Mesodermal cell (in vitro differentiated cells): Measurements from ENCODE around the gene KLK6.
"Not testable (repeated sequence)": the region's sequence is repeated elsewhere in the genome, so short reads cannot be mapped to it uniquely, and the experiment has no call there.

Experiments used
- H3K27ac ChIP-seq: 2 replicates; pipeline ENCODE4 v1.7.0; 2013; ENCODE audit warnings: mild to moderate bottlenecking, low read depth, low read length, moderate library complexity; ENCODE audit not compliant: severe bottlenecking
- H3K36me3 ChIP-seq: 2 replicates; pipeline ENCODE4 v1.7.1; 2013; ENCODE audit warnings: mild to moderate bottlenecking, low read length, moderate library complexity; ENCODE audit not compliant: control insufficient read depth, insufficient read depth
- H3K4me1 ChIP-seq: one replicate; pipeline ENCODE4 v1.7.1; 2013; ENCODE audit warnings: mild to moderate bottlenecking, low read length; ENCODE audit not compliant: insufficient read depth, control insufficient read depth, poor library complexity, severe bottlenecking
- H3K4me3 ChIP-seq: 2 replicates; pipeline ENCODE4 v1.7.0; 2013; ENCODE audit warnings: low read length, control low read depth, mild to moderate bottlenecking; ENCODE audit not compliant: insufficient read depth, poor library complexity, severe bottlenecking; ENCODE audit errors: extremely low read depth
- H3K9me3 ChIP-seq: 2 replicates; pipeline ENCODE4 v1.7.1; 2013; ENCODE audit warnings: mild to moderate bottlenecking, low read length, moderate library complexity; ENCODE audit not compliant: control insufficient read depth
- WGBS, 2 experiments: methylation state at CpG; one replicate each; pipeline ENCODE4 v1.1.5; 2013; ENCODE audit warnings: missing lambda C conversion rate in 2 of 2; ENCODE audit not compliant: insufficient coverage in 2 of 2; 5-methylcytosine and 5-hydroxymethylcytosine counted together

The KLK6 gene

DNA sequence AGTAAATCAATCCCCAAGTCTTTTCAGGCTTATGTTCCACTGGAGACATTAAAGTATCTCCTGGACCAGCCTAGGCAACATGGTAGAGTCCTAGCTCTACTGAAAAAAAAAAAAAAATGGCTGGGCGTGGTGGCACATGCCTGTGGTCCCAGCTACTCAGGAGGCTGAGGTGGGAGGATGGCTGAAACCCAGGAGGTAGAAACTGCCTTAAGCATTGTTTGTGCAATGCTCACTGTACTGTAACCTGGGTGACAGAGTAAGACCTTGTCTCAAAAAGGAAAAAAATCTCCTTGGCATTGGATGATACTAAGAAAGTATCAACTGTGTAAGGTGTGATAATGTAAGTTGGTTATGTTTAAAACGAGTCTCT lies 23.3 kb upstream of the KLK6 start:
- Histone ChIP-seq H3K27ac (no peak overlapping the region), H3K9me3 (no peaks in the 10 kb centered on the region), H3K36me3 (no peaks in the 10 kb centered on the region), H3K4me3 (no peak overlapping the region), H3K4me1 (no peaks in the 10 kb centered on the region)
- 75 to 93% methylated on average over 1 to 2 of the region's 2 CpGs for WGBS, 2 experiments

- H3K4me3 ChIP-seq = not testable (repeated sequence)
- 86 to 90% methylated on average over 5 to 11 of the region's 14 CpGs for WGBS, 2 experiments
These were observed 15.0 kb upstream of the KLK6 start for GRCh38 chr19:50984416-50984815.

DNA sequence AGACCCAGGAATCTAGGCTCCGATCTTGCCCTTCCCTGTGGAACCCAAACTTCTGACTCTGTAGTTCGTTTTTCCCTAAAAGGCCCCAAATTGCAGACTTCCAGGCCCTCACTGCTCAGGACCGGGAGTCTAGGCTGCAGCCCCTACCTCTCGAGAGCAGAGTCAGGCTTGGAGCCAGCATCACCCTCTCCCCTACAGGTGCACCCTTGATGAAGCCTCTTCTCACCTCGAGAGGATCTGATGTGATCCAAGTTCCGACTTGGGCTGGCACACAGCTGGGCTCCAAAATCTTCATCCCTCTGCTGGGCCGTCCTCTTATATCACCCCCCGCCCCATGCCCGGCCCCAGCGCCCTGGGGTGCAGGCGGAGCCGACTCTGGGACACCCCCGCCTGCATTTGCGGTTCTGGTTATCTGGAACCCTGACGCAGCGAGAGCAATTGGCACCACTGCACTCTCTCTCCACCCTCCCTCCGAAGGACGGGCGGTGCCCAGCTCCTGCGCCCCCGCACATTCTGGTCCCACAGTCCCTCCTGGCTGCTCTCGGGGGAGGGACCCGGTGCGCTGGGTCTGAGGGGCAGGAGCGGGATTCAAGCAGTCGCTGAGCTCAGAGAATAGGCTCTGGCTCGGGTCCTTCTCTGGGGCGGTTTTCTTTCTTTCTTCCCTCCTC lies 14.4 kb upstream of the KLK6 start, which contains the start of gene KLK7:
Gene KLK7 (minus strand): TSS at position 293 of the 668 bp plus-strand sequence. CDS start 1,518 bp downstream, outside the sequence.
- no peak within 1 kb of the TSS for H3K4me3 ChIP-seq
- H3K9me3 ChIP-seq = no peaks in the 10 kb centered on the region
- peaks cover 8% of the 10 kb centered on the region for H3K4me1 ChIP-seq
- 77 to 79% methylated on average over 22 of the region's 28 CpGs for WGBS, 2 experiments
- H3K36me3 ChIP-seq = no peaks in the 10 kb centered on the region
- no peak within 1 kb of the TSS for H3K27ac ChIP-seq

More at GRCh38 chr19:50984416-50984815, 15.0 kb upstream of the KLK6 start:
- not testable (repeated sequence) for H3K27ac ChIP-seq, H3K36me3 ChIP-seq, H3K4me1 ChIP-seq, H3K9me3 ChIP-seq

DNA sequence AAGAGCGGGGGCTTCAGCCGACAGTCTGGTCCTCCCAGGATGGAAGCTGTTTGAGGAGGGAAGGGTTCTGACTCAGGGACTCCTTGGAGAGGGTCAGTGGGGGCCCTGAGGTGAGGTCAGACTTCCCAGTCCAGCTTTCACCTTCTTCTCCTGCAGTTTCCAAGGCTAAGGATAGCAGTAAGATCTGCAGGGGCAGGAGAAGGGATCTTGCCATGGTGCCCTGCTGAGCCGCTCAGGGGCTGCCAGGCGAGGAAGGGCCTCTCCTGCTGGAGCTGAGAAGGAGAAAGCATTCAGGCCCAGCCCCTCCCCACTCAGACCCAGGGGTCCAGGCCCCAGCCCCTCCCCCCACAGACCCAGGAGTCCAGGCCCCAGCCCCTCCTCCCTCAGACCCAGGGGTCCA lies 12.8 kb upstream of the KLK6 start:
- Histone ChIP-seq H3K4me3 (no peak overlapping the region), H3K27ac (no peak overlapping the region), H3K9me3 (no peaks in the 10 kb centered on the region), H3K4me1 (peaks cover 8% of the 10 kb centered on the region), H3K36me3 (no peaks in the 10 kb centered on the region)
- 65 to 86% methylated on average over 2 to 4 of the region's 4 CpGs for WGBS, 2 experiments

- no peaks in the 10 kb centered on the region for H3K36me3 ChIP-seq
- H3K4me1 ChIP-seq = peaks cover 8% of the 10 kb centered on the region
- no peaks in the 10 kb centered on the region for H3K9me3 ChIP-seq
- 72% methylated on average over 8 to 10 of the region's 11 CpGs for WGBS, 2 experiments
- H3K27ac ChIP-seq = no peak overlapping the region
- no peak overlapping the region for H3K4me3 ChIP-seq
These were observed 12.3 kb upstream of the KLK6 start for GRCh38 chr19:50981587-50982146.

GRCh38 chr19:50980208-50980607 lies 10.8 kb upstream of the KLK6 start:
- WGBS, 2 experiments = 84 to 91% methylated on average over 12 of the region's 13 CpGs
- Histone ChIP-seq H3K36me3 (no peaks in the 10 kb centered on the region), H3K9me3 (no peaks in the 10 kb centered on the region), H3K4me1 (peaks cover 8% of the 10 kb centered on the region), H3K27ac (no peak overlapping the region), H3K4me3 (no peak overlapping the region)

DNA sequence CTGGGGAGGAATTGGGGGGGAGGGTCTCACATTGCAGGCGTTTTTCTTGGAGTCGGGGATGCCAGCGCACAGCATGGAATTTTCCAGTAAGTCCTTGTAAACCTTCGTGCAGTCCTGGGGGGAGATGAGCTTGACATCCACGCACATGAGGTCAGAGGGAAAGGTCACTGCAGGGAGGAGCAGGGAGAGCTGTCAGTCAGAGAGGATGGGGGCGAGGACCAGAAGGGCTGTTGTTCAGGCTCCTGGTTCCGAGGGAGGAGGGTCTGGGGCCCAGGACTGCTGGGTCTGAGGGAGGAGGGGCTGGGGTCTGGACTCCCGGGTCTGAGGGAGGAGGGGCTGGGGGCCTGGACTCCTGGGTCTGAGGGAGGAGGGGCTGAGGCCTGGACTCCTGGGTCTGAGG lies 10.4 kb upstream of the KLK6 start:
- no peaks in the 10 kb centered on the region for H3K36me3 ChIP-seq
- no peak overlapping the region for H3K4me3 ChIP-seq
- H3K27ac ChIP-seq = no peak overlapping the region
- no peaks in the 10 kb centered on the region for H3K9me3 ChIP-seq
- H3K4me1 ChIP-seq = peaks cover 8% of the 10 kb centered on the region
- WGBS, 2 experiments = 42 to 61% methylated on average over 5 to 8 of the region's 8 CpGs

GRCh38 chr19:50978772-50979390 lies 9.5 kb upstream of the KLK6 start:
- Histone ChIP-seq H3K36me3 (no peaks in the 10 kb centered on the region), H3K4me3 (no peak overlapping the region), H3K9me3 (no peaks in the 10 kb centered on the region), H3K4me1 (peaks cover 8% of the 10 kb centered on the region), H3K27ac (no peak overlapping the region)
- 92 to 96% methylated on average over 4 of the region's 5 CpGs for WGBS, 2 experiments

GRCh38 chr19:50977626-50978025 lies 8.2 kb upstream of the KLK6 start:
- Histone ChIP-seq H3K4me1 (peaks cover 8% of the 10 kb centered on the region), H3K4me3 (no peak overlapping the region), H3K36me3 (no peaks in the 10 kb centered on the region), H3K27ac (no peak overlapping the region), H3K9me3 (no peaks in the 10 kb centered on the region)
- WGBS, 2 experiments = 80 to 96% methylated on average over 2 to 4 of the region's 4 CpGs

DNA sequence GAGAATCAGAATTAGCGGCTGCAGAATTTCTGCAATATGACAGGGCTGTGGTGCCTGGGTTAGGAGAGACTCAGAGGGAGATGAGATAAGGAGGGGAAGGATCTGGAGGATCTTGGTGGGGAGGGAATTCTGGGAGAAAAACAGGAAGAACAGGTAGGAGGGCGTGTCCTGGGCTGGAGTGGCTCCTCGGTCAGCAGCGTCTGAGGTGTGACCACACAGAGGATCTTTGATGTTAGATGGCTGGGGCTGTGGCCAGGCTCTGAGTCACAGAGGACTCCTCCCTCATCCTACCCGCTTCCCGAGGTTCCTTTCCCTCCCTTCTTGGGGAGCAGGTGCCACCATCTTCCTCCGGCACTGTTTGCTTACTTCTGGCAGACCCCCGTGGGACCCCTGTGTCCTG lies 6.4 kb upstream of the KLK6 start:
- Histone ChIP-seq H3K27ac (no peak overlapping the region), H3K4me1 (peaks cover 4% of the 10 kb centered on the region), H3K4me3 (no peak overlapping the region), H3K36me3 (no peaks in the 10 kb centered on the region), H3K9me3 (no peaks in the 10 kb centered on the region)
- 42 to 52% methylated on average over 7 to 8 of the region's 8 CpGs for WGBS, 2 experiments
